A549 treated with RU486 at 1 μM for 4 hours (cell line): Measurements from ENCODE around the gene BUD23. TPM values are rescaled to one million over a fixed set of nuclear protein-coding genes. Genes with fewer than 3 reads are reported as not detected.

Experiments
- total RNA-seq: library from RNA; stranded (reverse); fragments of 200-300 nt; extraction: Qiagen RNA extraction; gene quantifications from 5 replicates; pipeline ENCODE4 v1.2.3, GENCODE V29; 2022; ENCODE audit warnings: low read depth

BUD23 gene
- 126 to 174 TPM (median 136 TPM) in 5 replicates for total RNA-seq

GRCh38 chr7:73683056-73683787 lies at the start of gene BUD23, which contains the start of gene DNAJC30:
TSS of gene BUD23 (plus strand) at chr7:73683597. CDS start at chr7:73683626, 29 bp downstream.
TSS of gene DNAJC30 (minus strand) at chr7:73683453. CDS start at chr7:73683423, 30 bp downstream.

GRCh38 chr7:73667344-73668102 lies 15.9 kb upstream of the BUD23 start, which contains the start of gene VPS37D:
TSS of gene VPS37D (plus strand) at chr7:73667831. CDS start at chr7:73667959, 128 bp downstream.

GRCh38 chr7:73718905-73719805 lies 35.8 kb downstream of the BUD23 start, which contains the start of gene STX1A:
TSS of gene STX1A (minus strand) at chr7:73719669. CDS start at chr7:73719631, 38 bp downstream.

GRCh38 chr7:73738612-73739386 lies 55.4 kb downstream of the BUD23 start, which contains the start of gene ABHD11:
TSS of gene ABHD11 (minus strand) at chr7:73738802. CDS start at chr7:73738770, 32 bp downstream.

Other genes with a start within 250 kb of the BUD23 start
- 1.1 to 2.0 TPM (median 1.9 TPM) in 5 replicates for gene FZD9, start 249.8 kb upstream of the BUD23 start, total RNA-seq
- 52.1 to 66.9 TPM (median 61.1 TPM) in 5 replicates for gene BAZ1B, start 161.3 kb upstream of the BUD23 start, total RNA-seq
- gene BCL7B, start 125.9 kb upstream of the BUD23 start, total RNA-seq = 64.3 to 77.7 TPM (median 72.6 TPM) in 5 replicates
- 54.2 to 57.6 TPM (median 55.2 TPM) in 5 replicates for gene TBL2, start 105.0 kb upstream of the BUD23 start, total RNA-seq
- gene MLXIPL, start 59.1 kb upstream of the BUD23 start, total RNA-seq = 0.63 to 1.3 TPM (median 0.90 TPM) in 5 replicates
- 2.9 to 6.0 TPM (median 5.1 TPM) in 5 replicates for gene VPS37D, start 15.8 kb upstream of the BUD23 start, total RNA-seq
- gene DNAJC30, start 144 bp upstream of the BUD23 start, total RNA-seq = 6.9 to 10.5 TPM (median 10.2 TPM) in 5 replicates
- 58.5 to 80.4 TPM (median 70.2 TPM) in 5 replicates for gene STX1A, start 36.1 kb downstream of the BUD23 start, total RNA-seq
- gene ABHD11, start 55.2 kb downstream of the BUD23 start, total RNA-seq = 20.5 to 29.3 TPM (median 24.9 TPM) in 5 replicates
- gene CLDN3, start 86.7 kb downstream of the BUD23 start, total RNA-seq = 1.4 to 3.4 TPM (median 2.9 TPM) in 5 replicates
- gene CLDN4, start 147.4 kb downstream of the BUD23 start, total RNA-seq = 4.2 to 7.1 TPM (median 5.1 TPM) in 5 replicates
- 7.2 to 11.6 TPM (median 9.1 TPM) in 5 replicates for gene METTL27, start 158.9 kb downstream of the BUD23 start, total RNA-seq
- 0.20 to 0.54 TPM in 2 of 5 replicates, not detected in the others for gene TMEM270, start 177.6 kb downstream of the BUD23 start, total RNA-seq